ENCODE measurements around the gene CIITA. TPM values are rescaled to one million over a fixed set of nuclear protein-coding genes. Genes with fewer than 3 reads are reported as not detected.

The CIITA gene
- total and polyA plus RNA-seq, 2 experiments from 2014 or later, result 0.09 TPM; not detected in 1

DNA sequence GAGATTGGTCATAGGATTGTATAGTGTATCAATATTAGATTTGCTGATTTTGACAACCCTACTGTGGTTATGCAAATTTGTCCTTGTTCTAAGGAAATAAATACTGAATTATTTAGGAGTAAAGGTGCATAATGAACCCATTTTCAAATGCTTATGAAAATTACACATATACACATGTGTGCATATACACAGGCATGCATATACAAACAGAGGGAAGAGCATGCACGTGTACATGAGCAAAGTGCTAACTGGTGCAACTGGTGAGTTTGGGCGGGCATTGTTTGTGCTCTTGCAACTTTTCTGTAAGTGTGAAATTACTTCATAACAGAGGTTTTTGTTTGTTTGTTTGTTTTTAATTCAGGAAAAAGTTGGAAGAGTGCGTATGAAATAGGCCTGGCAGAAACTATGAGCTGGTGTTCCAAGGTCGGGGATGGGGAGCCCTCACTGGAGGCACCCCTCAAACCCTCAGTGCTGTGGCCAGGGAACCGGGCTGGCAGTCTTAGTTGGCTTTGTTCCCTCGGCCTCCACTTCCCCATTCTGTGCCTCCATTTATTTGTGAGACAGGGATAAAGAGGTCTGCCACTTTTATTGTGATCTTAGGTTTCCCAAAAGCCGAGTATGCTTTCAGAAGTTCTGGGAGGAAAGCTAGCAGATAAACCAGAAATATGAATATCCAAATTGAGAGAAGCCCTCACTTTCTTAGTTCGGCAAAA is 59.4 kb downstream of the CIITA start:
- H3K4me2 ChIP-seq (ENCODE audit: unreplicated experiment), result peak overlapping the region; percentile 14
- H3K27me3 ChIP-seq (replicated peaks; ENCODE audit: insufficient read depth), result no peaks in the 10 kb centered on the region
- no peak for TF ChIP-seq EZH2 (IDR thresholded peaks at IDR 0.05; ENCODE audit: insufficient read depth, poor library complexity, severe bottlenecking)
- no peak for TF ChIP-seq EZH2phosphoT487 (IDR thresholded peaks at IDR 0.05; ENCODE audit: insufficient read depth, low read depth)
- H2AFZ ChIP-seq, result no peak overlapping the region
- H3K4me3 ChIP-seq, result no peak overlapping the region
- no peaks in the 10 kb centered on the region for H3K36me3 ChIP-seq (ENCODE audit: low read depth)
- H3K9me3 ChIP-seq (ENCODE audit: low read depth), result no peaks in the 10 kb centered on the region
- H3K9me2 ChIP-seq (ENCODE audit: insufficient read depth), result no peaks in the 10 kb centered on the region
- no peaks in the 10 kb centered on the region for H3F3A ChIP-seq (ENCODE audit: insufficient read depth)
- no peak for DNase-seq
- H3K27ac ChIP-seq, result no peak overlapping the region
- H4K20me1 ChIP-seq (ENCODE audit: insufficient read depth), result peaks cover 6% of the 10 kb centered on the region
- peaks cover 40% of the 10 kb centered on the region for H3K4me1 ChIP-seq (ENCODE audit: insufficient read depth)
- in situ Hi-C loops (cut with MboI), result no loop called here
- no peak overlapping the region; the same call in 1 of the 2 replicates for H3K9ac ChIP-seq
- peaks cover 100% of the 10 kb centered on the region for H3K79me2 ChIP-seq (ENCODE audit: insufficient read depth)
- 42 to 50% methylated on average over 8 of the region's 8 CpGs for WGBS, 2 experiments (ENCODE audit: low coverage in 1 of 2, low lambda C conversion rate in 2 of 2, missing lambda C conversion rate in 2 of 2)

DNA sequence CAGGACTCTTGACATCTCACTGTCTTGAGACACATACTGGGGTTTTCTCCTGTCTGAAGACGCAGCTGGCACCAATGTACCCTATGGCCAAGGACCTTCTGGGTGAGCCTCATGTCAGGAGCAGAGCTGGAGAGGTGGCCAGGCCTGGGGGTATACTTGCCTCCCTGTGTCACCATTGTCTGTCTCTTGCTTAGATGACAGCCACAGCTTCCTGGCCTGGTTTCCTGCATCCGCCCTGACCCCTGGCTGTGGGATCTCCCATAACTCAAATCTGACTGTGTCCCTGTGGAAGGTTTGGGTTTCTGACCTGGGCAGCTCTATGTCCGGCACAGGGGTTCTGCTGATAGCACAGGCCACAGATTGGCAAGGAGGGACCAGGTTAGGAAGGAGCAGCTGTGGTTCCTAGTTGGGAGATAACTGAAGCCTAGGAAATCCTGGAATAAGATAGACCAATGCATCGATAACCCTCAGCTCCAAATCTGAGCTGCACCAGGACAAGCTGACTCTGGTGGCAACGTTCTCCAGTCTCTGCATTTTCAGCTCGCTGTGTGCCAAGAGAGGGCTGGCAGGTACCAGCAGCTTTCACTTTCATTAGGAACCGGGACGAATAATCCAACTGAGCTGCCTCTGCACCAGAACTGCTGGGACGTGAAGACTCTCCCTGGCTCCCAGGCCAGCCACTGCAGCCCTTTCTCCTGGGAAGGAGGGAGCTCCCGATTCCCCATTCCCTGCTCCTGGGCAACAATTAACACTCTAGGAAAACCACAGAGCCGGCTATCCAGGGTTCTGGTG is 60.3 kb downstream of the CIITA start:
- H3K4me3 ChIP-seq, result peak overlapping the region; percentile 43
- H3K79me2 ChIP-seq (ENCODE audit: insufficient read depth), result peaks cover 100% of the 10 kb centered on the region
- H2AFZ ChIP-seq, result no peak overlapping the region
- peak; percentile 34 for DNase-seq
- H3K27me3 ChIP-seq (replicated peaks; ENCODE audit: insufficient read depth), result no peaks in the 10 kb centered on the region
- H4K20me1 ChIP-seq (ENCODE audit: insufficient read depth), result peaks cover 6% of the 10 kb centered on the region
- TF ChIP-seq EZH2 (IDR thresholded peaks at IDR 0.05; ENCODE audit: insufficient read depth, poor library complexity, severe bottlenecking), result no peak
- TF ChIP-seq EZH2phosphoT487 (IDR thresholded peaks at IDR 0.05; ENCODE audit: insufficient read depth, low read depth), result no peak
- peak overlapping the region; percentile 30; the same call in 1 of the 2 replicates for H3K9ac ChIP-seq
- no peaks in the 10 kb centered on the region for H3F3A ChIP-seq (ENCODE audit: insufficient read depth)
- WGBS, 2 experiments (ENCODE audit: low coverage in 1 of 2, low lambda C conversion rate in 2 of 2, missing lambda C conversion rate in 2 of 2), result 20 to 22% methylated on average over 11 of the region's 11 CpGs
- H3K4me2 ChIP-seq (ENCODE audit: unreplicated experiment), result peak overlapping the region; percentile 64
- no peaks in the 10 kb centered on the region for H3K9me3 ChIP-seq (ENCODE audit: low read depth)
- peaks cover 40% of the 10 kb centered on the region for H3K4me1 ChIP-seq (ENCODE audit: insufficient read depth)
- H3K36me3 ChIP-seq (ENCODE audit: low read depth), result no peaks in the 10 kb centered on the region
- in situ Hi-C loops (cut with MboI), result no loop called here
- H3K27ac ChIP-seq, result no peak overlapping the region
- no peaks in the 10 kb centered on the region for H3K9me2 ChIP-seq (ENCODE audit: insufficient read depth)

GRCh38 chr16:10938321-10938720 is 61.3 kb downstream of the CIITA start:
- Histone ChIP-seq H3K27ac (no peak overlapping the region), H3K36me3 (ENCODE audit: low read depth) (no peaks in the 10 kb centered on the region), H3K4me3 (peak overlapping the region; percentile 92; the same call in 1 of the 2 replicates), H4K20me1 (ENCODE audit: insufficient read depth) (peaks cover 6% of the 10 kb centered on the region), H3K4me1 (ENCODE audit: insufficient read depth) (peaks cover 40% of the 10 kb centered on the region), H3K27me3 (replicated peaks; ENCODE audit: insufficient read depth) (no peaks in the 10 kb centered on the region), H3K4me2 (ENCODE audit: unreplicated experiment) (peak overlapping the region; percentile 29), H3K9me2 (ENCODE audit: insufficient read depth) (no peaks in the 10 kb centered on the region), H3K9ac (no peak overlapping the region), H3F3A (ENCODE audit: insufficient read depth) (no peaks in the 10 kb centered on the region), H2AFZ (no peak overlapping the region), H3K9me3 (ENCODE audit: low read depth) (no peaks in the 10 kb centered on the region), H3K79me2 (ENCODE audit: insufficient read depth) (peaks cover 89% of the 10 kb centered on the region)
- in situ Hi-C loops (cut with MboI), result no loop called here
- 40 to 41% methylated on average over 7 of the region's 7 CpGs for WGBS, 2 experiments (ENCODE audit: low coverage in 1 of 2, low lambda C conversion rate in 2 of 2, missing lambda C conversion rate in 2 of 2)
- peak; percentile 57 for DNase-seq
- no peak for TF ChIP-seq EZH2 (IDR thresholded peaks at IDR 0.05; ENCODE audit: insufficient read depth, poor library complexity, severe bottlenecking)
- no peak for TF ChIP-seq EZH2phosphoT487 (IDR thresholded peaks at IDR 0.05; ENCODE audit: insufficient read depth, low read depth)

DNA sequence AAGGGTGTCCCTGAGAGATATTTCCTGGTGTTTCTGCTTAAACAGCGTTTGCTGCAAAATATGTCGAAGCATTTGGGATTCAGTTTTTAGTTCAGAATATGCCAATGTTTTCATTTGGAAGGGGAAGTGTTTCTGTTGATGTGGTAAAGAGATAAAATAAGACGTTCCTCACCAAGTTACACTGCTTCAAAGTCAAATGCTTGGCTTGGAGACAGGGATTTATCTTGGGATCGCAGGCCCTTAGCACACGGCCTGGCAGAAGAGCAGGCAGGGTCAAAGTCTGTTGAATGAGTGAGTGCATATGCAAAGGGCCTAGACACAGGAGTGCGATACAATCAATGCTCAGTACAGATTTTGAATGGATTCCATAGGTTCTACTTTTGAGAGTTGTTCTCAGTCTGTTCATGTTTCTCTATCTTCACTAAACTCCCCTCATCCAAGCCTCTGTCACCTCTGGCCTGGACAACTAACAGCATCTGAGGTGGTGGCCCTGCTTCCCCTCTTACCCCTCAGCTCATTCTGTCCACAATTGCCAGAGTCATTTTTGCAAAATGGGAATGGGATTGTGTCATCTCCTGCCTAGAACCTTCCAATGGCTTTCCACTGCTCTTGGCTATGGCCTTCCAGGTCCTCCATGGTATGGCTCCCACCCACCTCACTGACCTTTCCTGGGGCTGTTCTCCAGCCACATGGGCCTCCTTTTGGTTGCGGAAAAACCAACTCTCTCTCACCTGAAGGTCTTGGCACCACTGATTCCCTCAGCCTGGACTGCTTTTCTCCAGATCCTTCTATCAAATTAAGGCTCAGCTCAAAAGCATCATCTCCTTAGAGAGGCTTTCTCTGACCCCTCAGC is 62.0 kb downstream of the CIITA start:
- no peak overlapping the region for H3K9ac ChIP-seq
- H3K4me2 ChIP-seq (ENCODE audit: unreplicated experiment), result peak overlapping the region; percentile 92
- in situ Hi-C loops (cut with MboI), result no loop called here
- WGBS, 2 experiments (ENCODE audit: low coverage in 1 of 2, low lambda C conversion rate in 2 of 2, missing lambda C conversion rate in 2 of 2), result 39 to 45% methylated on average over 7 of the region's 7 CpGs
- TF ChIP-seq EZH2phosphoT487 (IDR thresholded peaks at IDR 0.05; ENCODE audit: insufficient read depth, low read depth) (no peak), EZH2 (IDR thresholded peaks at IDR 0.05; ENCODE audit: insufficient read depth, poor library complexity, severe bottlenecking) (no peak)
- H3K27me3 ChIP-seq (replicated peaks; ENCODE audit: insufficient read depth), result no peaks in the 10 kb centered on the region
- peaks cover 6% of the 10 kb centered on the region for H4K20me1 ChIP-seq (ENCODE audit: insufficient read depth)
- no peak overlapping the region for H3K27ac ChIP-seq
- peaks cover 82% of the 10 kb centered on the region for H3K79me2 ChIP-seq (ENCODE audit: insufficient read depth)
- H3K9me3 ChIP-seq (ENCODE audit: low read depth), result no peaks in the 10 kb centered on the region
- no peaks in the 10 kb centered on the region for H3K9me2 ChIP-seq (ENCODE audit: insufficient read depth)
- H2AFZ ChIP-seq, result no peak overlapping the region
- no peaks in the 10 kb centered on the region for H3K36me3 ChIP-seq (ENCODE audit: low read depth)
- H3F3A ChIP-seq (ENCODE audit: insufficient read depth), result no peaks in the 10 kb centered on the region
- H3K4me1 ChIP-seq (ENCODE audit: insufficient read depth), result peaks cover 40% of the 10 kb centered on the region
- peak overlapping the region; percentile 92 for H3K4me3 ChIP-seq
- no peak for DNase-seq

Measured in GM23248 (cell line).